Activated naive CD4-positive, alpha-beta T cell treated with anti-CD3 and anti-CD28 coated beads, Interleukin-2, amount 50 U/mL, for 24 hours (primary cell): ENCODE results near the gene P4HA3.

Experiments
- H3K27ac Mint-ChIP-seq: one replicate; pipeline ENCODE4 v1.8.0; 2021; ENCODE audit warnings: mild to moderate bottlenecking, mixed read lengths
- H3K27me3 Mint-ChIP-seq: one replicate; pipeline ENCODE4 v1.8.0; 2021; ENCODE audit warnings: mixed read lengths
- H3K36me3 Mint-ChIP-seq: one replicate; pipeline ENCODE4 v1.8.0; 2021; ENCODE audit warnings: mixed read lengths
- H3K4me1 Mint-ChIP-seq: one replicate; pipeline ENCODE4 v1.8.0; 2021; ENCODE audit warnings: mixed read lengths
- H3K4me3 Mint-ChIP-seq: one replicate; pipeline ENCODE4 v1.8.0; 2021; ENCODE audit warnings: mild to moderate bottlenecking, mixed read lengths
- H3K9me3 Mint-ChIP-seq: one replicate; pipeline ENCODE4 v1.8.0; 2021; ENCODE audit warnings: mixed read lengths

Gene P4HA3

GRCh38 chr11:74322667-74323066 lies 11.2 kb upstream of the P4HA3 start:
- peaks cover 5% of the 10 kb centered on the region for H3K36me3 Mint-ChIP-seq
- H3K4me3 Mint-ChIP-seq, result no peak overlapping the region
- no peaks in the 10 kb centered on the region for H3K4me1 Mint-ChIP-seq
- H3K27me3 Mint-ChIP-seq, result peaks cover 4% of the 10 kb centered on the region
- H3K27ac Mint-ChIP-seq, result no peak overlapping the region
- peaks cover 5% of the 10 kb centered on the region for H3K9me3 Mint-ChIP-seq

- Mint-ChIP-seq H3K4me1 (no peaks in the 10 kb centered on the region), H3K36me3 (peaks cover 4% of the 10 kb centered on the region), H3K27ac (no peak overlapping the region), H3K9me3 (peaks cover 15% of the 10 kb centered on the region), H3K4me3 (no peak overlapping the region), H3K27me3 (peaks cover 4% of the 10 kb centered on the region)
Observed at GRCh38 chr11:74321487-74322188, 10.2 kb upstream of the P4HA3 start.

- no peak overlapping the region for H3K27ac Mint-ChIP-seq
- H3K4me3 Mint-ChIP-seq, result no peak overlapping the region
- H3K36me3 Mint-ChIP-seq, result peaks cover 4% of the 10 kb centered on the region
- H3K27me3 Mint-ChIP-seq, result peaks cover 3% of the 10 kb centered on the region
- peaks cover 18% of the 10 kb centered on the region for H3K9me3 Mint-ChIP-seq
- no peaks in the 10 kb centered on the region for H3K4me1 Mint-ChIP-seq
Observed at GRCh38 chr11:74320538-74320937, 9.1 kb upstream of the P4HA3 start.

GRCh38 chr11:74319139-74319816 lies 7.8 kb upstream of the P4HA3 start:
- H3K27me3 Mint-ChIP-seq, result peaks cover 4% of the 10 kb centered on the region

GRCh38 chr11:74318241-74318932 lies 6.9 kb upstream of the P4HA3 start:
- Mint-ChIP-seq H3K27ac (no peak overlapping the region), H3K4me3 (no peak overlapping the region), H3K9me3 (peaks cover 18% of the 10 kb centered on the region), H3K27me3 (peaks cover 6% of the 10 kb centered on the region), H3K4me1 (no peaks in the 10 kb centered on the region), H3K36me3 (peaks cover 5% of the 10 kb centered on the region)

More at GRCh38 chr11:74319139-74319816, 7.8 kb upstream of the P4HA3 start:
- Mint-ChIP-seq H3K4me1 (no peaks in the 10 kb centered on the region), H3K4me3 (no peak overlapping the region), H3K27ac (no peak overlapping the region), H3K9me3 (peaks cover 18% of the 10 kb centered on the region), H3K36me3 (peaks cover 4% of the 10 kb centered on the region)

GRCh38 chr11:74316772-74317505 lies 5.5 kb upstream of the P4HA3 start:
- Mint-ChIP-seq H3K27ac (no peak overlapping the region), H3K27me3 (peaks cover 11% of the 10 kb centered on the region), H3K36me3 (peaks cover 5% of the 10 kb centered on the region), H3K9me3 (peaks cover 18% of the 10 kb centered on the region), H3K4me3 (no peak overlapping the region), H3K4me1 (no peaks in the 10 kb centered on the region)

GRCh38 chr11:74312326-74312725 lies 886 bp upstream of the P4HA3 start:
- H3K9me3 Mint-ChIP-seq, result peaks cover 9% of the 10 kb centered on the region
- no peak overlapping the region for H3K27ac Mint-ChIP-seq
- H3K4me1 Mint-ChIP-seq, result peaks cover 7% of the 10 kb centered on the region
- no peak overlapping the region for H3K4me3 Mint-ChIP-seq
- peaks cover 2% of the 10 kb centered on the region for H3K36me3 Mint-ChIP-seq
- H3K27me3 Mint-ChIP-seq, result peaks cover 30% of the 10 kb centered on the region

- peaks cover 2% of the 10 kb centered on the region for H3K36me3 Mint-ChIP-seq
- H3K4me3 Mint-ChIP-seq, result peak overlapping the region; percentile 37
- peaks cover 7% of the 10 kb centered on the region for H3K4me1 Mint-ChIP-seq
- no peaks in the 10 kb centered on the region for H3K9me3 Mint-ChIP-seq
- peaks cover 34% of the 10 kb centered on the region for H3K27me3 Mint-ChIP-seq
- no peak overlapping the region for H3K27ac Mint-ChIP-seq
Observed at GRCh38 chr11:74310857-74311256, 583 bp downstream of the P4HA3 start.

- peaks cover 36% of the 10 kb centered on the region for H3K27me3 Mint-ChIP-seq
- no peaks in the 10 kb centered on the region for H3K36me3 Mint-ChIP-seq
- peaks cover 7% of the 10 kb centered on the region for H3K4me1 Mint-ChIP-seq
- no peaks in the 10 kb centered on the region for H3K9me3 Mint-ChIP-seq
- H3K27ac Mint-ChIP-seq, result no peak overlapping the region
- H3K4me3 Mint-ChIP-seq, result no peak overlapping the region
Observed at GRCh38 chr11:74307434-74307833, 4.0 kb downstream of the P4HA3 start.

- Mint-ChIP-seq H3K27me3 (peaks cover 30% of the 10 kb centered on the region), H3K27ac (no peak overlapping the region), H3K36me3 (no peaks in the 10 kb centered on the region), H3K9me3 (no peaks in the 10 kb centered on the region), H3K4me1 (peaks cover 7% of the 10 kb centered on the region), H3K4me3 (no peak overlapping the region)
Observed at GRCh38 chr11:74306435-74307175, 4.8 kb downstream of the P4HA3 start.

- H3K27ac Mint-ChIP-seq, result no peak overlapping the region
- no peaks in the 10 kb centered on the region for H3K9me3 Mint-ChIP-seq
- no peaks in the 10 kb centered on the region for H3K27me3 Mint-ChIP-seq
- H3K4me3 Mint-ChIP-seq, result no peak overlapping the region
- H3K36me3 Mint-ChIP-seq, result no peaks in the 10 kb centered on the region
- peaks cover 6% of the 10 kb centered on the region for H3K4me1 Mint-ChIP-seq
Observed at GRCh38 chr11:74299015-74299414, 12.4 kb downstream of the P4HA3 start.

- Mint-ChIP-seq H3K4me1 (peaks cover 6% of the 10 kb centered on the region), H3K4me3 (no peak overlapping the region), H3K36me3 (no peaks in the 10 kb centered on the region)
Observed at GRCh38 chr11:74297484-74297883, 14.0 kb downstream of the P4HA3 start.

GRCh38 chr11:74288911-74289310 lies 22.5 kb downstream of the P4HA3 start:
- H3K27me3 Mint-ChIP-seq, result peaks cover 7% of the 10 kb centered on the region
- no peaks in the 10 kb centered on the region for H3K9me3 Mint-ChIP-seq
- H3K27ac Mint-ChIP-seq, result no peak overlapping the region
- no peaks in the 10 kb centered on the region for H3K36me3 Mint-ChIP-seq
- H3K4me1 Mint-ChIP-seq, result peaks cover 6% of the 10 kb centered on the region
- no peak overlapping the region for H3K4me3 Mint-ChIP-seq

More at GRCh38 chr11:74297484-74297883, 14.0 kb downstream of the P4HA3 start:
- H3K27ac Mint-ChIP-seq, result no peak overlapping the region
- no peaks in the 10 kb centered on the region for H3K9me3 Mint-ChIP-seq
- peaks cover 4% of the 10 kb centered on the region for H3K27me3 Mint-ChIP-seq

GRCh38 chr11:74288161-74288560 lies 23.3 kb downstream of the P4HA3 start:
- H3K27me3 Mint-ChIP-seq, result peaks cover 5% of the 10 kb centered on the region
- H3K9me3 Mint-ChIP-seq, result no peaks in the 10 kb centered on the region
- no peak overlapping the region for H3K27ac Mint-ChIP-seq
- H3K4me3 Mint-ChIP-seq, result no peak overlapping the region
- H3K4me1 Mint-ChIP-seq, result peaks cover 6% of the 10 kb centered on the region
- H3K36me3 Mint-ChIP-seq, result no peaks in the 10 kb centered on the region

- Mint-ChIP-seq H3K27ac (no peak overlapping the region), H3K9me3 (no peaks in the 10 kb centered on the region), H3K4me1 (peaks cover 6% of the 10 kb centered on the region), H3K4me3 (no peak overlapping the region), H3K27me3 (peaks cover 1% of the 10 kb centered on the region), H3K36me3 (no peaks in the 10 kb centered on the region)
Observed at GRCh38 chr11:74284466-74284865, 27.0 kb downstream of the P4HA3 start.
